GM21576 (cell line): Measurements from ENCODE around the gene HSPA12A.
"Not testable (repeated sequence)": the region's sequence is repeated elsewhere in the genome, so short reads cannot be mapped to it uniquely, and the experiment has no call there.

Source experiments
- ATAC-seq: cut with Tn5 transposase; IDR thresholded peaks from one replicate; pipeline ENCODE4 v1.9.1; 2021; ENCODE audit warnings: mild to moderate bottlenecking, moderate library complexity; ENCODE audit not compliant: unreplicated experiment

The HSPA12A gene

DNA sequence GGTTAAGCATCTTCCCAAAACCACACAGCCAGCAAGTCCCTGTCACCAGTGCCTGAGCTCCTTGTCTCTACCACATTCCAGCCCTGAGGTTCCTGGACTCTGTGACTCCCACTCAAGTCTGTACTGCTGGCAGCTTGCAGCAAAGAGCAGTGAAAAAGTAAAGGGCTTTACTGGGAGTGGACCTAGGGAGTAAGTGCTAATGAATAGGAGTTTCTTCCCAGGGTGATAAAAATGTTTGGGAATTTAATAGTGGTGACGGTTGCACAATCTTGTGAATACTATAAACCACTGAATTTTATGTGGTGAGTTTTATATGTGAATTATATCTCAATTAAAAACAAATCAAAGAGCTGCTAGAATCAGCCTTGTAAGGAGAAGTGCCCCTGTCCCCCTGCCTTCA, 22.6 kb downstream of the HSPA12A start:
- ATAC-seq = no peak

DNA sequence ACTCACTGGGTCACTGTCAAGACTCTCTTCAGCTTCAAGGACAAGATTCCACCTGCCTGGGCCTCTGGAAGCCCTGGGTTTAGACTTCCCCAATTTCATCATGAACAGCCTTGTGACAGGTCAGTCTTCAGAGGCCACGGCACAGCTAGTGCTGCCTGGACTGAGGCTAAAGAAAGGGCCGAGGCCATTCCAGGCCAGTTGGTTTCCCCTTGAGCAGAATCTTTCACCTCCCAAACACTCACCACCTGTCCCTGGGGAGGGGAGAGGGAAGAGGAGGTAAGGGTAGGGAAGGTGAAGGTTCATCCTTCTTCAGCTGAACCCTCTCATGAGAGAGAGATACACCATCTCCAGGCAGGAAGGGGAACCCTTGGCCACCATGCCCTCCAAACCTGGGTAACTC, 24.3 kb downstream of the HSPA12A start:
- ATAC-seq = no peak

DNA sequence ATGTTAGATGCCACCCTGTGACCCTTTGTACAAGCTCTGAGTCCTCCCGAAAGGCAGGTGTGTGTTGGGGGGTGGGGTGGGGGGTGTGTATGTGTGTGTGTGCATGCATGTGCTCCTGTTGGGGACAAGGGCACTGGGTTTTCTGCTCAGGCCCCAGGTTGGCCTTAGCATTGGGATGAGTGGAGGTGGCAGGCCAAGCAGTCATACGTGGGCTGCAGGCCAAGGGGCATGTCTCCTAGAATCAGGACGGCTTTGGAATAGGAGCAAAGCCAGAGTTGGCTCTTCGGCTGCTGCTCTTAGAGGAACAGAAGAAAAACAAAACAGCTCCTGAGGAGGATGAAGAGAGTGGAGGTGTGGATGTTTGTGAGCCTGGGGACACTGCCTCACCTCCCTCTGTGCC, 26.0 kb downstream of the HSPA12A start:
- ATAC-seq = no peak

DNA sequence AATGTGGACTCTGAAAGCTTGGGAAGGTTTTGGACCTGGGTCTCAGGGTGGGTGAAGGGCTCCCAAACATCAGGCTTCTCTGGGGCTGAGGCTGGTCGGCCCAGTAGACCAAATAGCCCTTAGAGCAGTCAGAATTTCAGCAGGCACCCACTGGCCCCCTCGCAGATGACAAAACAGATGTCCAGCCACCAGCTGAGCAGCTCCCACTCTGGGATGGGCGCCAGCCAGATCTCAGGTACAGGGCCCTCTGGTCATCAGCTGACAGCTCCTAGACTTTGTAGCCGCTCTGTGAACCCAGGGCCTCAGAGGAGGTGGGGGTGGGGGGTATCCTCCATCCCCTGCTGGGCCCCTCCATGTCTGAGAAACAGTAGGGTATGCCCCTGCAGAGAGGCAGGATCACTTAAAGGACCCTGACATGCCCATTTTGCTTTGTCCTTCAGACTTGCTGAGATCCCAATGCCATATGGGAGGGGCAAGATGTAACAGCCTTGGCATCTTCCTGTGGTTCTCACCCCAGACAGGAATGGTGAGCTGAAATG, 26.5 kb downstream of the HSPA12A start:
- no peak for ATAC-seq

DNA sequence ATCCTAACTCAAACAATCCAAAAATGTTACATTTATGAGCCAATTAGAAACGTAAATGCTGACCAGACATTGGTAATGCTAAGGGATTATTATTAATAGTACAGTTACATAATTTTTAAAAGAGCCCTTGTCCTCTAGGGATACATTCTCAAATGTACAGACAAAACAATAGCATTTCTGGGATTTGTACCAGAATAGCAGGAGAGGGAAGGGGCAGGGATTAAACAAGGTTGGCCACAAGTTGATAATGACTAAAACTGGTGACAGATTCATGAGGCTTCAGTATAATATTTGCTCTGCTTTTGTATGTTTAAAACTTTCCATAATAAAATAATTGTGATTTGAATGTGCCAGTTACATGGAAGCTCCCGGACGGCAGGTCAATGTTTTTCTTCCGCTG, 27.0 kb downstream of the HSPA12A start:
- ATAC-seq = no peak

DNA sequence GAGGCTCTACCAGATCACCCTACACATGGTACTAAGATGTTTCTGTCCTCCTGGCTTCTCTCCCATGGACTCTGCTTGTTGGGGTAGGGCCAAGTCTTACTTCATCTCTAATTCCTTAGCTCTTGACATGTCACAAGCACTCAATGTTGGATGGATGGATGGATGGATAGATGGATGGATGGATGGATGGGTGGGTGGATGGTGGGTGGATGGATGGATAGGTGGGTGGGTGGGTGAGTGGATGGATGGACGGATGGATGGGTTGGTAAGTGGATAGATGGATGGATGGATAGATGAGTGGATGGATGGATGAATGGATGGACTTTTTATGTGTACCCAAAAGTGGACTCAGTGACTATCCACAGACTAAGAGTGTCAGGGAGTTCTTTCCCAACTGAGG, 28.5 kb downstream of the HSPA12A start:
- no peak for ATAC-seq

DNA sequence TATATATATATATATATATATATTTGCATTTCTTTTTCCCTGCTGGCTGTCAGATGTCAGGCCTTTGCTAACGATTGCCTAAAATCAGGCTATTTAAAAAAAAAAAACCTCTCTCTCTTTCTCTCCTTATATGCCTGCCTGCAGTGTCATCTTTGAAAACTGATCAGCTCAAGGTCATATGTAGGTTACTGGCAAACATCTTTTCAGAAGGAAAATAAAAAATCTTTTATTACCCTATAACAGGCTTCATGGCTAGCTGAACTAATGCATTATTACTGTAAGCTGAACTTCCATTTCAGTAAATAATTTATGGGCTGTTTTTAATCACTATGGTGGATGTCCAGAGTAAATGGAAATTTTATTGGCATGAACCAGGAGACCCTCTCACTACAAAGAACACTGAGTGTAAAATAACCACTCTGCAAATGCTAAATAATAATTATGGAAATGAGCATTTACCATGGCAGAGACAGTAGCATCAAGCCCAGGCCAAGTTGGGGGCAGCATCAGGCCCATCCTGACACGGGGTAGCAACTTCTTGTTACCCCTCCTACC, 29.3 kb downstream of the HSPA12A start:
- ATAC-seq = no peak

DNA sequence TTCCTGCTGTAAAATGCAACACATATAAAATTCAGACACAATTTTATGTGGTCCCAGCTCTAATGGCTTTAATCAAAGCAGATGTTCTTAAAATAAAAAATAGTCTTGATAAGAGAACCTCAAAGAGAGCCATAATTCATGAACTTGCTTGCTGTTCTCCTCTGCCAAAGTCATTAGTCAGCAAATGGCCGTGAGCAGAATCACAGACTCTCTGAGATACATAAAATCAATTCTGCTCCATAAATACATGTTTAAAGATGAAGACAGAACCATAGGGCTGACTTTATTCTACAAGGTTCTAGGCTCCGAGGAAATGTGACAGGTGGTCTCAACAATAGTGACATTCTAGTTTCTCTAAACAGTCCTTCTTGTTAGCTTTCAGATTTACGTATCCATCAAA, 29.8 kb downstream of the HSPA12A start:
- no peak for ATAC-seq

DNA sequence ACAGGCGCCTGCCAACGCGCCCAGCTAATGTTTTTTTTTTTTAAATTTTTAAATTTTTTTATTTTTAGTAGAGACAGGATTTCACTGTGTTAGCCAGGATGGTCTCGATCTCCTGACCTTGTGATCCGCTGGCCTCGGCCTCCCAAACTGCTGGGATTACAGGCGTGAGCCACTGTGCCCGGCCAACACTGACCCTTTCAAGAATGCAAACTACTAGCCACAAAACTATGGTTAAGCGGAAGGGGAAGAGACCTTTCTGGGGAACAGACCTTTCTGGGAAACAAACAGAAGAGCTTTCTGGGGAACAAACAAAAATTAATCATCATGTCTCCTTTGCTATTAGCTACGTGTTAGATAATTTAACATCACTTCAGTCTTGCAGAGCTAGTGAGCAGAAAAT, 30.6 kb downstream of the HSPA12A start:
- ATAC-seq = not testable (repeated sequence)

DNA sequence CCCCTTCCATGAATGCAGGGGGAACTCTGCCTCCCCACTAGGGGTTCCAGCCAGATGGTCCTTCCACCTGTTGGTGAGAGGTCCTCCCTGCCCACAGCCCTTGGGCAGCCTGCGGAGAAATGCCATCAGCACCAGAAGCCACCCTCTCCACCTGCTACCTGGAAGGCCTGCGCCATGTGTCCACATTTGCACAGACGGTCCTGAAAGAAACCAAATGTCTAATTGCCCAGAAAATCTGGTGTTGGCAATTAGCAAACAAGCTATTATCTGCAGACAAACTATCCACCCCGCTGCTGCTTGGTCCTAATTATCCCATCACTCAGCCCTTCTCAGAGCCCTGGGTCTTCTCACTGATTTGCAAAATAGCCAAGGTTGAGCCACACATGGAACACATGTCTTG, 32.3 kb downstream of the HSPA12A start:
- ATAC-seq = no peak

DNA sequence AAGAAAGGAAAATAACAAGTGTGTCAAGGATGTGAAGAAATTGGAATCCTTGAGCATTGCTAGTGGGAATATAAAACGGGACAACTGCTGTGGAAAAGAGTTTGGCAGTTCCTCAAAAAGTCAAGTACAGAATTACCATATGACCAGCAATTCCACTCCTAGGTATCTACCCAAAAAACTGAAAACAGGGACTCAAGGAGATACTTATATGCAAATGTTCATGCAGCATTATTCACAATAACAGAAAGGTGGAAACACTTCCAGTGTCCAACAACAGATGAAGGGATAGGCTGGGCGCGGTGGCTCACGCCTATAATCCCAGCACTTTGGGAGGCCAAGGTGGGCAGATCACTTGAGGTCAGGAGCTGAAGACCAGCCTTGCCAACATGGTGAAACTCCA, 33.5 kb downstream of the HSPA12A start:
- ATAC-seq = no peak

DNA sequence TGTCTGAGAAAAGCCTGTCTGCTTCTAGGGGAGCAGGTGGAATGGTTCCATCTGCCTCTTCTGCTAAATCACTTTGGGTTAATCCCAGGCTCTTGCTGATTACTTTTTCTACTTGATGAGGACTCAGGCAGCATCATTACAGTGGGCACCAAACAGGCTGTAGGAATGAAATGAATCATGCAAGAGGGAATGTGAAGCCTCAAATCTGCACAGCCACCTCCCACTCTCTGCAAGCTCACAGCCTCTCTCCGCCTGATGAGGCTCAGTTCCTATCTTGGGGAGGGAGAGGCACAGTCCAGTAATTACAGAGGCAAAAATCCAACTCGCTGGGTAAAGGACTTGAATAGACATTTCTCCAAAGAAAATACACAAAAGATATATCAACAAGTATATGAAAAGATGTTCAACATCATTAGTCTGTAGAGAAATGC, 34.0 kb downstream of the HSPA12A start:
- no peak for ATAC-seq

DNA sequence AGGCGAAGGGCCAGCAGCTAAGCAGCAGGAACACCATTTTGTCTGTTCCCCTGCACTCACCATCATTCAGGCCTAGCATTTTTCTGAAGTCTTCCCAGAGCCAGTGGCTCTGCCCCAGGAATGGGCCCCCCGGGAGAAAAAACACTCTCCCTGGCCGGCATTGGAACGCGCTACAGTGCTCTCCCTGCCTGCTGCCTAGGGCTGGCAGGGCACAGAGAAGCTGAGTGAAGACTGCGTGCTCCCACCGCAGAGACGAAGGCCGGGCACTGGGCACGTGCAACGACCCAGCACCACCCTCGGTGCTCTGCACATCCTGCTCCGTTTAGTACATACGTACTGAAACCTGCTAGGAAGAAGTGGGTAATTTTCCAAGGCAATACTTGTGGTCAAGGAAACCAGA, 34.4 kb downstream of the HSPA12A start:
- no peak for ATAC-seq

DNA sequence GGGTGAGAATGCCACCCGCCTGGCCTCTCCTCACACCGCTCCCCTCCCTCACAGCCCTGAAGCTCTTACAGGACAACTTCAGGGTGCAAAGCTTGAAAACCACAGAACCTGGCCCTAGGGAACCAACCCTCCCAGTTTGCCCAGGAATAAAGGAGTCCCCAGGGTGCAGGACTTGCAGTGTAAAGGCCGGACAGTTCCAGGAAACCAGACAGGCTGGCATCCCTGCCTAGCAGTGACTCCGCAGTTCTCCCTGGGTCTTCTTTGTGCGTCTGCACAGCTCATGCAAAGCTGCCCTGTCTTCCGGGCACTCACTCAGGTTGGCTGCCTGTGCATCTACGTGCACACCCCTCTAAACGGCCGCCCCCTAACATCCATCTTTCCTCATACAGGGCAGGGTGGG, 36.1 kb downstream of the HSPA12A start:
- no peak for ATAC-seq

DNA sequence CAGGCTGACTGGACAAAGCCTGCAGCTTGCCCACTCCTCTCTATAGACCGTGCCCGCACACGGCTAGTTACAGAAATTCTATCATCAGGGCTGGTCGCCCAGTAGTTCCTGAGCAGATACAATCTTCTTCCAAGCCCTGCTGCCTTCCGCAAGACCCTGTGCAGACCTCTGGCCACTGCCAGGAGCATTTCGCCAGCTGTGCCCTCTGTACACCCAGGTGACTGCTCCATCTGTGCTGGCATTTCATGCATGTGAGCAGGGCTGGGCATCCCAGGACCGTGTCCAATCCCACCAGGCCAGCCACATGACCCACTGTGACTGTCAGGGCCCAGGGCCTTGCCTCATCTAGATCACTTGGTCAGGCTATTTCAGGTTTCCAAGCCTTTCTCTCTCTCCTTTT, 36.9 kb downstream of the HSPA12A start:
- no peak for ATAC-seq

DNA sequence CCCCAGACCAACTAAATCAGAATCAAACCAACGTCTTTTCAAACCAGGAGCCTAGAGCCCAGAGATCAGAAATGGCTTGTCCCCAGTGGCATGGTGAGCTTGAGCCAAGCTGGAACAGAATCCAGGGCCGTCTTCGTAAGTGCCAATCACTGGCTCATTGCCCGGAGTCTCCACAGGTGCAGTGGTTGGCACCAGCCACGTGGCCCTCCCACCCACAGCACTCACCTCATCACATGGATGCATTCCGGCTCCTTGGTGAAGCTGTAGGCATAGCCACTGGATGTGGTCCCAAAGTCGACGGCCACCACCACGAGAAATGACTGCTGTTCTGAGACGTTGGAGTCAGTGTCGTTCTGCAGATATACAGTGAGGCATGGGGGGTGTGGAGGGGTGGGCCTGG, 37.4 kb downstream of the HSPA12A start:
- ATAC-seq = no peak

DNA sequence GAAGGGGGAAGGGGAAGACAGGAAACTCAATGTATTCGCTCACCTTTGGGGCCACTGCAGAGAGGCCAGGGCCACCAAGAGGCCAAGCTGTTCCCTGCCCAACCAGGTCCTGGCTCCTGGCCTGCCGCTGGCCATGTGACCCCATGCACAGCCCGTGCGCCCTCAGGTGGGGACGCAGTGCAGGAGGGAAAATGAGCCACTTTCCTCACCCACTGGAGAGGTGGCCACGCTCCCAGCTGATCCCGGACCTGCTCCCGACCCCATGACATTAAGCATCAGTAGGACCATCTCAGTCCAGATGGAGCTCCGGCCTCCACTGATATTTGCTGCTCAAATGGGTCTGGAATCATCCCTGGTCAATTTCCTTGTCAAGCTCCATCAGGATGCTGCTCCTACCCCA, 40.2 kb downstream of the HSPA12A start:
- no peak for ATAC-seq

DNA sequence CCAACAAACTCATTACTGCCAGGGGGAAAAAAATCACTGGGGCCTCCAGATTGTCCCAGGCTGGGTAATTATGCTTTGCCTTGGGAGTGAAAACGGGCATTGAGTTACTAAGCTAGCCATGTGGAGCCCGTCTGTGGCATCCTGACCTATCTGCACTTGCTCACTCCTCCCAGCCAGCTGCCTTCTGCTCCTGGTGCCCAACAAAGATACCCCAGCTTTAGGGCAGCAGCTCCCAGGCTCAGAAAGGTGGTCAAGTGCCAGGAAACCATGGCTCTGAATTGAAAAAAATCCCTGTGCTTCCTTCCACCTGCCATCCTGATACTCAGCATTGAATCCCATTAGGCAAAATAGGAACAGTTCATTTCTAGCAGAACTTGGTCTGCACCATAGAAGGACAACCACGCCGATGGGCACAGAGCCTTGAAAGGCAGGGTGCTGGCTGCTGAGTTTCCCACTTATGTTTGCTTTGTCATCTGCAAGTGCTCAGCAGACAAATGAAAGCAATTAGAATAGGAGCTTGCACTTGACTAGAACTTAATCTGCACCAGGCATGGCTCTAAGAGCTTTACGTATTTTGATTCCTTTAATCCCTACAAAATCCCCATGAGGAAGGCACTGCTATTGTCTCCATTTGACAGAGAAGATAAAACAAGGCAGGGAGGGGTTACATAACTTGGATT, 42.8 kb downstream of the HSPA12A start:
- no peak for ATAC-seq

DNA sequence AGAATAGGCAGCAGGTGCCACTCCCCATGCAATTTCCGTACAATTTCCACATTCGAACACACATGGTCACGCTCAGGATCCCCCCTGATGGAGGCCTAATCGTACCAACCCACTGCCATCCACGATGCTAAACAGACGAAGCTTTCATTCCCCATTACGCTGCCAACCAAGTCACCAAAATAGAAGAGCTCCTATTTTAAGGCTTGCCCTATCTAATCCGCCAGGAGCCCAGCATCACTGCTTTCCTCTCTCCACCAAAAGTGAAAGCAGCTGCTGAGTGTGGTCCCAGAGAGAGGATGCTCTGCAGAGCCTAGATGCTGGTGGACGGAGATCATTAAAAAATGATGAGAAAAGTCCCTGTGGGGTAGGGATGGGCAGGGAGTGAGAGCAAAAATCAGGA, 43.3 kb downstream of the HSPA12A start:
- no peak for ATAC-seq

DNA sequence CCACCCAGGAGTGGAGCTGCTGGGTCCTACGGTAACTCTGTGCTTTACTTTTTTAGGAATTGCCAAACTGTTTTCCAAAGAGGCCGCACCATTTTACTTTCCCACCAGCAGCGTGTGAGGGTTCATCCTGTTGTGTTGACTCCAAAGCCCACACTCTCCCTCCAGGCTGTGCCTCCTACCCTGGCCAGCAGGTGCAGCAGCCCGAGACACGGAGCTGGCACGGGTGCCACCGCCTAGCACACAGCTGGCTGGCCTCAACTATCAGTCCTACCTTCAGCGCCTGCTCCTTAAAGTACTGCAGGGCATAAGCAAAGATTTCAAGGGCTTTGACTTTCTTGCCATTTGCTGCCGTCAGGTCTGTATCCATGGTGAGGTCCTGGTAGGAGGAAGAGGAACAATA, 44.0 kb downstream of the HSPA12A start:
- ATAC-seq = no peak

DNA sequence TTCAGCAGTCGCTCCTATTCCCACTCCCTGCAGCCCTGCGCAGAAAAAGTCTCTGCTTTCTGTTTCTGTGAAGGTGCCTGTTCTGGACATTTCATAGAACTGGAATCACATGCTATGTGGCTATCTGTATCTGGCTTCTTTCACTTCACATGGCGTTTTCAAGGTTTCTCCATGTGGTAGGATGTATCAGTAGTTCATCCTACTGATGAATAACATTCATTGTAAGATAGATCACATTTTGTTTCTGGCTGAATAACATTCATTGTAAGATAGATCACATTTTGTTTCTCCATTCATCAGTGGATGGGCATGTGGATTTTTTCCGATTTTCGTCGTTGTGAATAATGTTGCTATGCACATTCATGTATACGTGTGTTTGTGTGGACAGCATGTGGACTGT, 44.5 kb downstream of the HSPA12A start:
- ATAC-seq = no peak

DNA sequence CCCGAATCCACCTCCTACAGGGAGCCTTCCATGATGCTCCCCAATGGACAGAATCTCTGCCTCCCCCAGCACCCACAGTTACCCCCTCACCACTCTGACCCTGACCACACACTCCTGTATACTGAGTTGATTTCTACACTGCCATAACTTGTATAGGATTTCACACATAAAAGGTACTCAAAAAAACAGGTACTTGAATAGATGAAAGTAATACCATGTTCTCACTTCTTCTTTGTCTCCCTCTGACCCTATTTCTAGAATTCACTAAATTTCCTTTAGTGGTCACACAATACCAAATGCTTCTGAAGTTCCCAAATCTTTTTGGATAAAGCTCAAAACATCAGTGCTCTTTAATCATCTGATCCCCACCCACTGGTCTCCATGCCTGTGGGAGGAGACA, 45.4 kb downstream of the HSPA12A start:
- ATAC-seq = no peak

DNA sequence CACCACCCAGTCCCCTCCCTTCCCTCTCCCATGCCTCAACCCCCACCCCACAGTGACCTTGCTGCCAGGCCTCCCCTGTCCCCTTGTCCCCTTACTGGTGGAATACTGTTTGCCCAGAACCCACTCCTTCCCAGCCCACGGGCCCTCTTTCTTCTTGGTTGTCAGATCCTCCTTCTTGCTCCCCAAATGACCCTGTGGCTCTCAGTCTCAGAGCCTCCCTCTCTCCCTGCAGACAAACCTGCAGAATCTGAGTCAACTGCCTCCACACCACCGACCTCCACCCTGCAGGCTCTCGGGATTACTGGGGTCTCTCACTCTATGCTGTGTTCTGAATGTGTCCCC, 47.5 kb downstream of the HSPA12A start:
- ATAC-seq = no peak
